Measurements from ENCODE around the gene TLL1. TPM values are rescaled to one million over a fixed set of nuclear protein-coding genes. Genes with fewer than 3 reads are reported as not detected.

Gene TLL1
- total RNA-seq, 1 experiment from 2014 or later: 0.37 TPM

GRCh38 chr4:165872461-165873297 is at the start of gene TLL1 (continued):
- TF ChIP-seq SP1 (IDR thresholded peaks at IDR 0.05; ENCODE audit: low read depth) (no peak), RAD21 (IDR thresholded peaks at IDR 0.05; ENCODE audit: low read depth) (no peak), ATF3 (IDR thresholded peaks at IDR 0.05) (no peak), CEBPB (IDR thresholded peaks at IDR 0.05; ENCODE audit: low read depth) (no peak), YY1 (IDR thresholded peaks at IDR 0.05; ENCODE audit: extremely low read depth, insufficient replicate concordance, low read depth, low read length) (no peak), JUND (IDR thresholded peaks at IDR 0.05) (no peak)

- H3K27me3 ChIP-seq (ENCODE audit: insufficient read depth, low read length): no peaks in the 10 kb centered on the region
- ChIA-PET CTCF (no interaction called here), POLR2A (no interaction called here), RAD21 (ENCODE audit: low non-redundant PET in 1 of 2, low total read pairs in 2 of 2, uncharacterized antibody in 2 of 2, unreplicated experiment in 2 of 2) (no interaction called here)
- no peak overlapping the region for H2AFZ ChIP-seq (ENCODE audit: low read depth, low read length, poor library complexity, severe bottlenecking)
- no peak for DNase-seq (ENCODE audit: low read depth, low spot score)
- no peaks in the 10 kb centered on the region for H4K20me1 ChIP-seq (ENCODE audit: insufficient read depth)
- H3K9me3 ChIP-seq (ENCODE audit: control insufficient read depth in 1 of 2, insufficient read depth in 1 of 2, low read depth in 1 of 2, low read length in 2 of 2): no peaks in the 10 kb centered on the region
- peaks cover 0 to 7% of the 10 kb centered on the region in 2 experiments; a peak in 2 of 4 replicates for H3K4me1 ChIP-seq (ENCODE audit: control insufficient read depth in 1 of 2, insufficient read depth in 2 of 2, low read length in 2 of 2)
- H3K9ac ChIP-seq (ENCODE audit: low read length): no peak overlapping the region
- no peaks in the 10 kb centered on the region for H3K79me2 ChIP-seq (ENCODE audit: insufficient read depth, low read length)
- no peak overlapping the region for H3K27ac ChIP-seq (ENCODE audit: low read depth, low read length)
- no peak overlapping the region for H3K4me2 ChIP-seq (ENCODE audit: low read length)
- TF ChIP-seq MAX (IDR thresholded peaks at IDR 0.05): no peak
- ATAC-seq: no peak
- BruUV-seq (replicated peaks): no TSS peak
- H3K4me3 ChIP-seq (replicated peaks in 1 of 2; ENCODE audit: low read depth in 1 of 2, low read length in 2 of 2): no peak overlapping the region
- H3K9me2 ChIP-seq (ENCODE audit: insufficient read depth): no peaks in the 10 kb centered on the region
- intact Hi-C loops (cut with micrococcal nuclease): no loop called here
- H3K36me3 ChIP-seq (ENCODE audit: control insufficient read depth in 1 of 2, insufficient read depth in 2 of 2, low read length in 2 of 2): no peaks in the 10 kb centered on the region
Measured at GRCh38 chr4:165826166-165826565, 46.9 kb upstream of the TLL1 start.

- Histone ChIP-seq H3K9me2 (ENCODE audit: insufficient read depth) (no peaks in the 10 kb centered on the region), H3K27me3 (ENCODE audit: insufficient read depth, low read length) (no peaks in the 10 kb centered on the region), H3K36me3 (ENCODE audit: control insufficient read depth in 1 of 2, insufficient read depth in 2 of 2, low read length in 2 of 2) (no peaks in the 10 kb centered on the region), H4K20me1 (ENCODE audit: insufficient read depth) (no peaks in the 10 kb centered on the region), H3K4me3 (replicated peaks in 1 of 2; ENCODE audit: low read depth in 1 of 2, low read length in 2 of 2) (no peak overlapping the region), H3K9me3 (ENCODE audit: control insufficient read depth in 1 of 2, insufficient read depth in 1 of 2, low read depth in 1 of 2, low read length in 2 of 2) (no peaks in the 10 kb centered on the region), H3K27ac (ENCODE audit: low read depth, low read length) (no peak overlapping the region), H3K9ac (ENCODE audit: low read length) (no peak overlapping the region), H3K79me2 (ENCODE audit: insufficient read depth, low read length) (no peaks in the 10 kb centered on the region), H3K4me1 (ENCODE audit: control insufficient read depth in 1 of 2, insufficient read depth in 2 of 2, low read length in 2 of 2) (peaks cover 0 to 7% of the 10 kb centered on the region in 2 experiments; a peak in 2 of 4 replicates), H3K4me2 (ENCODE audit: low read length) (no peak overlapping the region), H2AFZ (ENCODE audit: low read depth, low read length, poor library complexity, severe bottlenecking) (no peak overlapping the region)
- BruUV-seq (replicated peaks): no TSS peak
- ATAC-seq: no peak
- CTCF ChIA-PET: no interaction called here
- RAD21 ChIA-PET (ENCODE audit: low non-redundant PET in 1 of 2, low total read pairs in 2 of 2, uncharacterized antibody in 2 of 2, unreplicated experiment in 2 of 2): no interaction called here
- intact Hi-C loops (cut with micrococcal nuclease): no loop called here
- DNase-seq (ENCODE audit: low read depth, low spot score): no peak
- POLR2A ChIA-PET: no interaction called here
- TF ChIP-seq TCF7L2 (IDR thresholded peaks at IDR 0.05; ENCODE audit: borderline replicate concordance, extremely low read depth, insufficient read depth, insufficient read length) (no peak), CTCF (IDR thresholded peaks at IDR 0.05 in 2 of 3, conservative IDR thresholded peaks at IDR 0.05 in 1 of 3; ENCODE audit: borderline replicate concordance in 1 of 3, insufficient read depth in 1 of 3, low read depth in 2 of 3, low read length in 2 of 3) (no peak), REST (IDR thresholded peaks at IDR 0.05; ENCODE audit: low read depth) (no peak), EZH2phosphoT487 (IDR thresholded peaks at IDR 0.05; ENCODE audit: borderline replicate concordance) (no peak), ZFX (IDR thresholded peaks at IDR 0.05) (no peak)
Measured at GRCh38 chr4:165827018-165827417, 46.0 kb upstream of the TLL1 start.

Data from HCT116 (cell line).